Measurements from ENCODE around the gene CIRBP. TPM values are rescaled to one million over a fixed set of nuclear protein-coding genes. Genes with fewer than 3 reads are reported as not detected.

The CIRBP gene
- total and polyA plus RNA-seq, 12 donors, result 180 to 356 (median 280) TPM

DNA sequence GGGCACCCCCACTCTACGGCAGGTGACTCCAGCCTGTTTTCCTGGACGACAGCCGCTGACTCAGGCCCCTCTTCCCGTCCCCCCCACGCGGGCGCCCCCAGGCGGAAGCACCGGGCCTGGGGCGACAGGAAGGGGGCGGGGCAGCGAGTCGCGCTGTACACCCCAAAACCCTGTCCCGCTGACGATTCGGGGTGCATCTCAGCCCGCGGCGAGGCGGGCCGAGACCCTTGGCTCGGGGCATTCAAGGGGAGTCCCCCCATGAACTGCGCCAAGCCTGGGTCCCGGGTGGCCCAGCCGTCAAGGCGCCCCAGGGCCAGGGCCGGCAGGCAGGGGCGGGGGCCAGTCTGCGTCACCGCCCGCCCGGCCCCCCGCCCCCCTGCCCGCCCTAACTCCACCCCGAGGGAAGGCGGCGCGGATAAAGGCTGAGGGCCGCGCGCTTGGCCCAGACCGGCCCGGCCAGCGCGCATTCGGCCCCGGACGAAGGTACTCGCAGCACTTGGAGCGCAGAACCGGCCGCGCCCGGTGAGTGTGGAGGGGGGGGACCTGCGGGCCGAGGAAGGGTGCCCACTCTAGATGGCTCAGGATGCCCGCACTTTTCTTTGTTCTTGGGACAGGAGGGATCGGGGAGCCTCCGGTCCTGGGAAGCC lies 20.9 kb upstream of the CIRBP start, which contains the start of gene MIDN:
TSS of gene MIDN (plus strand) at position 445 of the 647 bp plus-strand sequence. CDS start 1,714 bp downstream, outside the sequence.
- Histone ChIP-seq H3K27ac (peak within 1 kb of the TSS; percentile 95 to 100 (median 100)), H3K4me1 (peaks cover 36 to 75% (median 65%) of the 10 kb centered on the region in 9 donors), H3K4me3 (peak within 1 kb of the TSS; percentile 78 to 99 (median 94)), H3K27me3 (no peaks in the 10 kb centered on the region), H3K9me3 (no peaks in the 10 kb centered on the region), H3K36me3 (peaks cover 0 to 24% (median 7%) of the 10 kb centered on the region in 9 donors)
- intact Hi-C loops (cut with DNase I), result loop anchor here in 4 of 10 donors (1.0 to 10.0 kb wide), 3 partner anchors 19 to 323 kb away; partner anchors contain the start of gene ARID3A (in 1 of the 4)
- DNase-seq (peak; percentile 86 to 89), ATAC-seq (peak; percentile 15 to 40 (median 32))
- 1 to 2% methylated on average over 52 to 60 of the region's 60 CpGs for WGBS, 2 donors
- TF ChIP-seq, protein P1, sequence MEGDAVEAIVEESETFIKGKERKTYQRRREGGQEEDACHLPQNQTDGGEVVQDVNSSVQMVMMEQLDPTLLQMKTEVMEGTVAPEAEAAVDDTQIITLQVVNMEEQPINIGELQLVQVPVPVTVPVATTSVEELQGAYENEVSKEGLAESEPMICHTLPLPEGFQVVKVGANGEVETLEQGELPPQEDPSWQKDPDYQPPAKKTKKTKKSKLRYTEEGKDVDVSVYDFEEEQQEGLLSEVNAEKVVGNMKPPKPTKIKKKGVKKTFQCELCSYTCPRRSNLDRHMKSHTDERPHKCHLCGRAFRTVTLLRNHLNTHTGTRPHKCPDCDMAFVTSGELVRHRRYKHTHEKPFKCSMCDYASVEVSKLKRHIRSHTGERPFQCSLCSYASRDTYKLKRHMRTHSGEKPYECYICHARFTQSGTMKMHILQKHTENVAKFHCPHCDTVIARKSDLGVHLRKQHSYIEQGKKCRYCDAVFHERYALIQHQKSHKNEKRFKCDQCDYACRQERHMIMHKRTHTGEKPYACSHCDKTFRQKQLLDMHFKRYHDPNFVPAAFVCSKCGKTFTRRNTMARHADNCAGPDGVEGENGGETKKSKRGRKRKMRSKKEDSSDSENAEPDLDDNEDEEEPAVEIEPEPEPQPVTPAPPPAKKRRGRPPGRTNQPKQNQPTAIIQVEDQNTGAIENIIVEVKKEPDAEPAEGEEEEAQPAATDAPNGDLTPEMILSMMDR (IDR thresholded peaks at IDR 0.05), result peak in 6 of 9 donors; percentile 22 to 57 (median 50)

DNA sequence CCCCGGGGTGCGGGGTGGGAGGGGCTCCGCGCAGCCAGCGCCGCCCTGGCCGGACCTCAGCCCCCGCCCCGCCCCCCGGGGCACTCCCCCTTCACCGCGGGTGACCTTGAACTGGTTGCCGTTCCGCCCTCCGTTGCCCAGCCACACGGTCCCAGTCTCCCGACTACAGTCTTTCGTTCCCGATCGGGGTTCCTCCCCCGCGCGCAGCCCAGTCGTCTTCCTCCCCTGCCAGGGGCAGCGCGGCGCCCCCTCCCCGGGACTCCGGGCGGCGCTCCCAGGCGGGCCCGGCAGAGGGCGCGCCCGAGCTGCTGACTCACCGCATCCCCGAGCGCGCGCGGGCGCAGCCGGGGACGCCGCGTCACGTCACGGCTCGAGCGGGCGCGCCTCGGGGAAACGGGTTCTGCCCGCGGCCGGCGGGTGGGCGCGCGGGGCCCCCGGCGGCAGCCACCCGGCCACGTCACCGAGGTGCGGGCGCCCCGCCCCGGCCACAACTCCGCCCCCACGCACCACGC lies 20.3 kb upstream of the CIRBP start:
- peak overlapping the region; percentile 78 to 99 (median 94) for H3K4me3 ChIP-seq
- no peaks in the 10 kb centered on the region for H3K27me3 ChIP-seq
- H3K4me1 ChIP-seq, result peaks cover 36 to 75% (median 65%) of the 10 kb centered on the region in 9 donors
- WGBS, 2 donors, result 0 to 1% methylated on average over 67 to 73 of the region's 74 CpGs
- TF ChIP-seq, protein P1 (IDR thresholded peaks at IDR 0.05), result peak; percentile 63 to 96 (median 87)
- peak; percentile 88 for DNase-seq
- intact Hi-C loops (cut with DNase I), result loop anchor here in 6 of 10 donors (1.0 to 10.0 kb wide), 4 partner anchors 17 to 324 kb away; partner anchors contain the start of gene ARID3A (in 1 of the 6)
- peak overlapping the region; percentile 95 to 100 (median 100) for H3K27ac ChIP-seq
- no peaks in the 10 kb centered on the region for H3K9me3 ChIP-seq
- H3K36me3 ChIP-seq, result peaks cover 0 to 27% (median 7%) of the 10 kb centered on the region in 9 donors
- ATAC-seq, result peak in 7 of 8 donors; percentile 3 to 18 (median 7)

DNA sequence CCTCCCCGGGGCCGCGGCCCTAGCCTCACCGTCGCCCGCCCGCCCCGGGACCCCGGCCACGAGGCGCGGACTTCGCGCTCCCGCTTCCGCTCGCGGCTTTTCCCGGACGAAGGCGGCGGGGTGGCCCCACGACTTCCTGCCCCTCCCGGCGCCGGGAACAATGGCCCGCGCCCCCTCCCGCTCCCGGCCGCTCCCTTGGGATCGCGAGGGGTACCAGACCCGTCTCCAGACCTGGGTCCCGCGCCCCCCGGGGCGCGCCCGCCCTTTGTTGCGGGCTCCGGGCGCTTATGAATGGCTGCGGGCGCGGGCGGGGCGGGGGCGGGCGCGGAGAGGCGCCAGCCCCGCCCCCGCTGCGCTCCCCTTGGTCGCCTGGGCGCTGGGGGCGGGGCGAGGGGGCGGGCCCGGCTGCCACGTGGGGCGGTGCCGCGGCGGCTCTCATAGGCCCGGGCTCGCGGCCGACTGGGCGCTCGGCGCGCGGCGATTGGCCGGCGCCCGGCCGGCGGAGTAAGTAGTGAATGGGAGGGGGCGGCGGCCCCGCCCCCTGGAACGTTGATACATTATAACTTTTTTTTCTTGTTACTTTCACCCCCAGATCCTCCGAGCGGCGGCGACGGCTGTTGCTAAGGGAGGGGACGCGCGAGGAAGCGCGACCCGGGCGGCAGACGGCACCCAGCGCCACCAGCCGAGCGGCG lies 19.7 kb upstream of the CIRBP start:
- intact Hi-C loops (cut with DNase I), result loop anchor here in 4 of 10 donors (1.0 to 10.0 kb wide), 3 partner anchors 17 to 325 kb away; partner anchors contain the start of gene ARID3A (in 1 of the 4)
- TF ChIP-seq, protein P1 (IDR thresholded peaks at IDR 0.05), result no peak

More for the DNA sequence above, 19.7 kb upstream of the CIRBP start:
- no peaks in the 10 kb centered on the region for H3K9me3 ChIP-seq
- H3K4me1 ChIP-seq, result peaks cover 39 to 75% (median 65%) of the 10 kb centered on the region in 9 donors
- H3K27me3 ChIP-seq, result no peaks in the 10 kb centered on the region
- DNase-seq, result peak; percentile 91 to 94
- peak in 5 of 8 donors; percentile 1 to 22 (median 3) for ATAC-seq
- 0% methylated on average over 63 to 102 of the region's 102 CpGs for WGBS, 2 donors
- peaks cover 0 to 33% (median 11%) of the 10 kb centered on the region in 9 donors for H3K36me3 ChIP-seq
- H3K4me3 ChIP-seq, result peak overlapping the region; percentile 69 to 99 (median 94)
- H3K27ac ChIP-seq, result peak overlapping the region; percentile 95 to 100 (median 100)
